ENCODE data around the gene GPR68. TPM values are rescaled to one million over a fixed set of nuclear protein-coding genes. Genes with fewer than 3 reads are reported as not detected.
"Not testable (repeated sequence)": the region's sequence is repeated elsewhere in the genome, so short reads cannot be mapped to it uniquely, and the experiment has no call there.

The GPR68 gene
- total RNA-seq, 1 donor from 2014 or later: 0.35 TPM

GRCh38 chr14:91234791-91235114 lies 9.8 kb downstream of the GPR68 start:
- DNase-seq (no peak), ATAC-seq (no peak)
- intact Hi-C loops (cut with micrococcal nuclease): no loop called here

- ATAC-seq (peak; percentile 8), DNase-seq (peak; percentile 44)
- intact Hi-C loops (cut with micrococcal nuclease): no loop called here
These were observed 10.3 kb downstream of the GPR68 start for GRCh38 chr14:91233936-91234790.

- no peak for ATAC-seq
- no peak for DNase-seq
- intact Hi-C loops (cut with micrococcal nuclease): no loop called here
These were observed 11.9 kb downstream of the GPR68 start for GRCh38 chr14:91232603-91233002.

GRCh38 chr14:91232052-91232451 lies 12.5 kb downstream of the GPR68 start:
- ATAC-seq (no peak), DNase-seq (no peak)
- intact Hi-C loops (cut with micrococcal nuclease): no loop called here

- DNase-seq (no peak), ATAC-seq (no peak)
- intact Hi-C loops (cut with micrococcal nuclease): no loop called here
These were observed 13.1 kb downstream of the GPR68 start for GRCh38 chr14:91231446-91231845.

GRCh38 chr14:91230397-91231035 lies 14.0 kb downstream of the GPR68 start:
- intact Hi-C loops (cut with micrococcal nuclease): no loop called here

GRCh38 chr14:91229743-91230200 lies 14.7 kb downstream of the GPR68 start:
- no peak for ATAC-seq
- no peak for DNase-seq
- intact Hi-C loops (cut with micrococcal nuclease): no loop called here

More at GRCh38 chr14:91230397-91231035, 14.0 kb downstream of the GPR68 start:
- DNase-seq: no peak
- ATAC-seq: no peak

- intact Hi-C loops (cut with micrococcal nuclease): no loop called here
- ATAC-seq (no peak), DNase-seq (no peak)
These were observed 15.5 kb downstream of the GPR68 start for GRCh38 chr14:91229005-91229382.

GRCh38 chr14:91228112-91229004 lies 16.1 kb downstream of the GPR68 start:
- intact Hi-C loops (cut with micrococcal nuclease): no loop called here
- DNase-seq: no peak
- ATAC-seq: no peak

GRCh38 chr14:91227183-91227628 lies 17.3 kb downstream of the GPR68 start:
- DNase-seq: no peak
- ATAC-seq: no peak
- intact Hi-C loops (cut with micrococcal nuclease): no loop called here

- DNase-seq; intact Hi-C loops (cut with micrococcal nuclease); ATAC-seq: not testable (repeated sequence)
These were observed 18.1 kb downstream of the GPR68 start for GRCh38 chr14:91226360-91226759.

GRCh38 chr14:91225025-91225424 lies 19.5 kb downstream of the GPR68 start:
- intact Hi-C loops (cut with micrococcal nuclease): no loop called here

GRCh38 chr14:91223028-91223783 lies 21.3 kb downstream of the GPR68 start:
- ATAC-seq: peak; percentile 57
- intact Hi-C loops (cut with micrococcal nuclease): no loop called here
- DNase-seq: no peak

More at GRCh38 chr14:91225025-91225424, 19.5 kb downstream of the GPR68 start:
- no peak for ATAC-seq
- DNase-seq: no peak

- ATAC-seq (no peak), DNase-seq (no peak)
- intact Hi-C loops (cut with micrococcal nuclease): no loop called here
These were observed 23.2 kb downstream of the GPR68 start for GRCh38 chr14:91221270-91221669.

GRCh38 chr14:91220581-91221000 lies 23.9 kb downstream of the GPR68 start:
- intact Hi-C loops (cut with micrococcal nuclease): no loop called here
- ATAC-seq (no peak), DNase-seq (no peak)

GRCh38 chr14:91219517-91220389 lies 24.8 kb downstream of the GPR68 start:
- peak; percentile 65 for ATAC-seq
- DNase-seq: peak; percentile 70

GRCh38 chr14:91218014-91218413 lies 26.5 kb downstream of the GPR68 start:
- no peak for DNase-seq
- intact Hi-C loops (cut with micrococcal nuclease): no loop called here
- no peak for ATAC-seq

More at GRCh38 chr14:91219517-91220389, 24.8 kb downstream of the GPR68 start:
- intact Hi-C loops (cut with micrococcal nuclease): no loop called here

- no peak for DNase-seq
- intact Hi-C loops (cut with micrococcal nuclease): no loop called here
- ATAC-seq: no peak
These were observed 27.7 kb downstream of the GPR68 start for GRCh38 chr14:91216731-91217226.
